GM21529 (cell line): Measurements from ENCODE around the gene FRK.
"Not testable (repeated sequence)": the region's sequence is repeated elsewhere in the genome, so short reads cannot be mapped to it uniquely, and the experiment has no call there.

Source experiments
- ATAC-seq: cut with Tn5 transposase; IDR thresholded peaks from one replicate; pipeline ENCODE4 v1.9.1; 2021; ENCODE audit not compliant: unreplicated experiment

FRK gene

GRCh38 chr6:116078522-116078921 lies 17.8 kb upstream of the FRK start:
- no peak for ATAC-seq

- ATAC-seq = no peak
Measured at GRCh38 chr6:116074732-116075390, 14.2 kb upstream of the FRK start.

GRCh38 chr6:116073765-116074440 lies 13.2 kb upstream of the FRK start:
- ATAC-seq = no peak

- ATAC-seq = no peak
Measured at GRCh38 chr6:116072368-116072767, 11.7 kb upstream of the FRK start.

GRCh38 chr6:116070616-116071389 lies 10.1 kb upstream of the FRK start:
- no peak for ATAC-seq

- ATAC-seq = no peak
Measured at GRCh38 chr6:116070101-116070500, 9.4 kb upstream of the FRK start.

GRCh38 chr6:116066789-116067188 lies 6.1 kb upstream of the FRK start:
- no peak for ATAC-seq

GRCh38 chr6:116064666-116065065 lies 4.0 kb upstream of the FRK start:
- ATAC-seq = no peak

- no peak for ATAC-seq
Measured at GRCh38 chr6:116062496-116062895, 1.8 kb upstream of the FRK start.

- peak; percentile 92 for ATAC-seq
Measured at GRCh38 chr6:116059713-116060571, 749 bp downstream of the FRK start.

- no peak for ATAC-seq
Measured at GRCh38 chr6:116057766-116058165, 2.9 kb downstream of the FRK start.

GRCh38 chr6:116055513-116055912 lies 5.2 kb downstream of the FRK start:
- ATAC-seq = no peak

GRCh38 chr6:116051244-116051643 lies 9.4 kb downstream of the FRK start:
- no peak for ATAC-seq

GRCh38 chr6:116050737-116051136 lies 10.0 kb downstream of the FRK start:
- ATAC-seq = no peak

- no peak for ATAC-seq
Measured at GRCh38 chr6:116049321-116049720, 11.4 kb downstream of the FRK start.

- peak; percentile 96 for ATAC-seq
Measured at GRCh38 chr6:116047173-116047933, 13.3 kb downstream of the FRK start.

GRCh38 chr6:116046737-116047136 lies 14.0 kb downstream of the FRK start:
- no peak for ATAC-seq

- ATAC-seq = not testable (repeated sequence)
Measured at GRCh38 chr6:116046272-116046671, 14.4 kb downstream of the FRK start.

GRCh38 chr6:116041934-116042333 lies 18.8 kb downstream of the FRK start:
- no peak for ATAC-seq

- no peak for ATAC-seq
Measured at GRCh38 chr6:116040993-116041392, 19.7 kb downstream of the FRK start.
